WTC11 (cell line): Measurements from ENCODE around the gene PITX1.

Source experiments
- CTCF ChIP-seq: fragments of 200-600 bp; IDR thresholded peaks from 2 replicates; pipeline ENCODE4 v1.8.0; 2022; ENCODE audit warnings: antibody characterized with exemption
- FOXJ3 ChIP-seq: sonication (generic); formaldehyde crosslinking; IDR thresholded peaks from 2 replicates; pipeline ENCODE4 v1.9.0; 2021; ENCODE audit warnings: missing genetic modification reagents, mild to moderate bottlenecking, borderline replicate concordance
- SOX15 ChIP-seq: fragments of 250-450 bp; sonication (Bioruptor Pico); IDR thresholded peaks from 2 replicates; pipeline ENCODE4 v1.9.0; 2021; ENCODE audit warnings: mild to moderate bottlenecking
- TP53 ChIP-seq: sonication (generic); formaldehyde crosslinking; IDR thresholded peaks from 2 replicates; pipeline ENCODE4 v1.8.1; 2023; ENCODE audit warnings: mild to moderate bottlenecking, missing genetic modification reagents

- TF ChIP-seq SOX15 (CRISPR knock-in tag): no peak
- TF ChIP-seq TP53 (CRISPR knock-in tag): no peak
- no peak for TF ChIP-seq CTCF
- no peak for TF ChIP-seq FOXJ3
Observed at GRCh38 chr5:135010502-135011354, 23.3 kb downstream of the PITX1 start.
